CD4-positive, alpha-beta T cell treated with Interferon alpha-2 for 1 hour (primary cell): ENCODE results near the gene LPGAT1.
"Not testable (repeated sequence)": the region's sequence is repeated elsewhere in the genome, so short reads cannot be mapped to it uniquely, and the experiment has no call there.

Experiments used
- DNase-seq, 2 donors: peaks; one replicate each; pipeline ENCODE4 v3.0.0-alpha.2; 2020 to 2022

The LPGAT1 gene

GRCh38 chr1:211698161-211699026 is 132.2 kb downstream of the LPGAT1 start:
- DNase-seq, result peak; percentile 68 to 83

- DNase-seq, result peak in 1 of 2 donors; percentile 60
These were observed 133.2 kb downstream of the LPGAT1 start for GRCh38 chr1:211697356-211697755.

GRCh38 chr1:211695135-211695816 is 135.3 kb downstream of the LPGAT1 start:
- no peak for DNase-seq

GRCh38 chr1:211693911-211694310 is 136.7 kb downstream of the LPGAT1 start:
- not testable (repeated sequence) for DNase-seq
